Measurements from ENCODE around the gene PRKAR2B.
A peak's percentile ranks its signal among the peaks of the same experiment; 100 is the strongest.

Gene PRKAR2B

GRCh38 chr7:107119376-107120105, 75.0 kb downstream of the PRKAR2B start:
- no peaks in the 10 kb centered on the region for H3K27me3 ChIP-seq (replicated peaks)
- no peak overlapping the region for H3K27ac ChIP-seq
- no peak for TF ChIP-seq CTCF (IDR thresholded peaks at IDR 0.05; ENCODE audit: low read depth, low read length, missing control alignments)
- no peaks in the 10 kb centered on the region for H3K36me3 ChIP-seq (replicated peaks)
- in situ Hi-C loops (cut with HindIII; ENCODE audit: low pct_ligation_motif_present, low sequenced_read_pairs) = no loop called here
- no peak for DNase-seq
- no peak overlapping the region for H3K4me3 ChIP-seq (ENCODE audit: low read depth, low read length)

GRCh38 chr7:107122486-107122911, 78.0 kb downstream of the PRKAR2B start:
- Histone ChIP-seq H3K27me3 (replicated peaks) (no peaks in the 10 kb centered on the region), H3K27ac (no peak overlapping the region), H3K4me3 (ENCODE audit: low read depth, low read length) (no peak overlapping the region), H3K36me3 (replicated peaks) (no peaks in the 10 kb centered on the region)
- no peak for DNase-seq
- no peak for TF ChIP-seq CTCF (IDR thresholded peaks at IDR 0.05; ENCODE audit: low read depth, low read length, missing control alignments)
- in situ Hi-C loops (cut with HindIII; ENCODE audit: low pct_ligation_motif_present, low sequenced_read_pairs) = no loop called here

DNA sequence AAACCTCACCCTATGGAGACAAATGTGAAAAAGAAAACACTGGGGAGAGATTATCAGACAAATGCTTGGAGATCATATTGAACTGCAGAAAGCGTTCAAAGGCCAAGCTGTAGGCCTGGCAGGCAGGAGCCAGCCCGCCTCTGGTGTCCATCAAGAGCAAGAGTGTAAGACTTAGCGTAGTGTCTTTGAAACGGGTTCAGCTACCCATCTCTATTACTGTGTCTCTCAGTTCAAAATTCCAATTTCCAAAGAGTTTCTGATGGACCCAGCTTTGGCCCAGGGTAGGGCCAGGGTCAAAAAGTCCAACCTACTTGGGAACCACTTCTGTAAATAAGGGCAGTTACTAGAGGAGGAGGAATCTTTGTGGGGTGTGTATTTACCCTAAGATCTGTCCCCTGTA, 78.9 kb downstream of the PRKAR2B start:
- DNase-seq = no peak
- no peak for TF ChIP-seq CTCF (IDR thresholded peaks at IDR 0.05; ENCODE audit: low read depth, low read length, missing control alignments)
- Histone ChIP-seq H3K4me3 (ENCODE audit: low read depth, low read length) (no peak overlapping the region), H3K27ac (no peak overlapping the region), H3K27me3 (replicated peaks) (no peaks in the 10 kb centered on the region), H3K36me3 (replicated peaks) (no peaks in the 10 kb centered on the region)
- in situ Hi-C loops (cut with HindIII; ENCODE audit: low pct_ligation_motif_present, low sequenced_read_pairs) = no loop called here

DNA sequence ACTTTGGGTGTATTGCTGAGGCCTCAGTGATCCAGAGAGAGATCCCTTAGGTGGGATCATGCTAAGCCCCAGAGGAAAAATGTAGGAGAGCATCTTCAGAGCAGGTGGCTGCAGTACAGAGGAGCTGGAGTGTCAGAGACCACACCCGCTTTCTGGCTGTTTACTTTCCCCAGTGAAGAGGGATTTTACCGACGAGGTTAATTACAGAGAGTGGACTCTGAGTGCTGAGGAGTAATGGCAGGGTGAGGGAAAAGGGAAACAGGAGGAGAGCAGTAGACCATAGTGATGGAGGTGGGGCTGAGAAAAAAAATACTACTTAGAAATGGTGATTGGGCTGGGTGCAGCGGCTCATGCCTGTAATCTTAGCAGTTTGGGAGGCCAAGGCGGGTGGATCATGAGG, 81.0 kb downstream of the PRKAR2B start:
- DNase-seq = no peak
- H3K27ac ChIP-seq = no peak overlapping the region

DNA sequence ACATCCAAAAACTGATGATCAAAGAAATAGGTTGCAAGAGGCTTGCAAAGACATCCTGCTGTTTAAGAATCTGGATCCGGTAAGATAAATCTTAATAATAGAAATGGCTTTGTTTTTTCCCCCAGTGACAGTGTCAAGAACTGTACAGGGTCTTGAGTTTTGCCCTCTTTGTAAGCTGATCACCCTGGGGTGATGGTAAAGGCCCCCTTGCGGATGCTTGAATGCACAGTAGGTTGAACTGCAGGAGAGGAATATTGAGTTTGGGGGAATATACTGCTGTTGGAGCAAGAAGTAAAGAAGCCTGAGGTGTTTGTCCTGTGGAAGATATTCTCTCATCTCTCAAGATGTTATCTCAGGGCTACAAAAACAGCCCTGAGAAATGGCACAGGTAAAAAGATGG, 83.7 kb downstream of the PRKAR2B start:
- in situ Hi-C loops (cut with HindIII; ENCODE audit: low pct_ligation_motif_present, low sequenced_read_pairs) = no loop called here
- H3K36me3 ChIP-seq (replicated peaks) = no peaks in the 10 kb centered on the region
- no peak for DNase-seq
- no peaks in the 10 kb centered on the region for H3K27me3 ChIP-seq (replicated peaks)
- H3K4me3 ChIP-seq (ENCODE audit: low read depth, low read length) = no peak overlapping the region
- no peak overlapping the region for H3K27ac ChIP-seq
- TF ChIP-seq CTCF (IDR thresholded peaks at IDR 0.05; ENCODE audit: low read depth, low read length, missing control alignments) = peak; percentile 9

More for the DNA sequence above, 81.0 kb downstream of the PRKAR2B start:
- Histone ChIP-seq H3K4me3 (ENCODE audit: low read depth, low read length) (no peak overlapping the region), H3K36me3 (replicated peaks) (no peaks in the 10 kb centered on the region), H3K27me3 (replicated peaks) (no peaks in the 10 kb centered on the region)
- TF ChIP-seq CTCF (IDR thresholded peaks at IDR 0.05; ENCODE audit: low read depth, low read length, missing control alignments) = no peak
- in situ Hi-C loops (cut with HindIII; ENCODE audit: low pct_ligation_motif_present, low sequenced_read_pairs) = no loop called here

DNA sequence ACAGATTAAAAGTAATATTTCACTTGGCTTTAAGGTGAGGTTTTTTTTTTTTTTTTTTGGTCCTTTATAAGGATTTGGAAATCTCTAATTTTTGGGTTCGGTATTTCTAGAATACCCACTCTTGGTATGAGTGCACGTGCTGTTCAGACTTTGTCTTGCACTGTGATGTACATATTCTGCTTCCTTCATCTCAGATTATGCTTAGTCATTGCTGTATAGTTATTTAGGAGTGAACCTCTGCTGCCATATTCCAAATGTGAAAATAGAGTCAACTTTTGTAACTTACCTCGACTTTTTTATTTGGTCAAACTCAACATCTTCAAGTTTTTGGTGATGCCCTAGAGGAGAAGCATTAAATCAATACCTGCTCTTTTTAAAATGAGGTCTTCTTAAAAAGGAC, 84.2 kb downstream of the PRKAR2B start:
- TF ChIP-seq CTCF (IDR thresholded peaks at IDR 0.05; ENCODE audit: low read depth, low read length, missing control alignments) = no peak
- H3K36me3 ChIP-seq (replicated peaks) = no peaks in the 10 kb centered on the region
- H3K27ac ChIP-seq = no peak overlapping the region
- in situ Hi-C loops (cut with HindIII; ENCODE audit: low pct_ligation_motif_present, low sequenced_read_pairs) = no loop called here
- H3K27me3 ChIP-seq (replicated peaks) = no peaks in the 10 kb centered on the region
- DNase-seq = no peak
- H3K4me3 ChIP-seq (ENCODE audit: low read depth, low read length) = no peak overlapping the region
